ENCODE results near the gene MRPL2.

Gene MRPL2

GRCh38 chr6:43074847-43075669, 15.8 kb upstream of the MRPL2 start:
- Histone ChIP-seq H3K14ac (ENCODE audit: low read length) (no peak overlapping the region), H2BK12ac (ENCODE audit: low read length) (peak overlapping the region; percentile 80), H3K4me3 (ENCODE audit: low read length in 2 of 2) (peak overlapping the region in 1 of 2 donors; percentile 98), H3K18ac (ENCODE audit: low read length) (peak overlapping the region; percentile 53), H3K27ac (replicated peaks; ENCODE audit: low read length) (peak overlapping the region; percentile 37), H3K9me3 (replicated peaks in 1 of 2; ENCODE audit: control insufficient read depth in 2 of 2, insufficient read depth in 1 of 2, low read depth in 1 of 2, low read length in 2 of 2) (no peaks in the 10 kb centered on the region), H3K4me2 (ENCODE audit: insufficient read depth, low read length, poor library complexity, severe bottlenecking) (peak overlapping the region; percentile 41), H3K4me1 (ENCODE audit: control insufficient read depth in 2 of 2, insufficient read depth in 1 of 2, low read depth in 1 of 2, low read length in 2 of 2) (peaks cover 18 to 27% of the 10 kb centered on the region in 2 donors), H3K36me3 (replicated peaks in 1 of 2; ENCODE audit: control insufficient read depth in 2 of 2, insufficient read depth in 2 of 2, low read length in 2 of 2) (peaks cover 4 to 7% of the 10 kb centered on the region in 2 donors), H4K91ac (ENCODE audit: low read depth, low read length, poor library complexity) (no peak overlapping the region), H2AFZ (ENCODE audit: low read length) (peak overlapping the region; percentile 92), H4K8ac (ENCODE audit: low read depth, low read length) (no peak overlapping the region), H2AK5ac (ENCODE audit: low read depth, low read length) (peak overlapping the region; percentile 5), H3K4ac (ENCODE audit: low read length) (no peak overlapping the region), H3K9ac (ENCODE audit: low read depth, low read length, poor library complexity) (no peak overlapping the region), H3K27me3 (ENCODE audit: control insufficient read depth in 3 of 3, insufficient read depth in 3 of 3, low read depth in 1 of 3, low read length in 3 of 3) (no peaks in the 10 kb centered on the region), H2BK15ac (ENCODE audit: low read length) (peak overlapping the region; percentile 44), H2BK5ac (ENCODE audit: low read length) (no peak overlapping the region), H2BK120ac (ENCODE audit: low read depth, low read length) (peak overlapping the region; percentile 11), H3K79me1 (ENCODE audit: low read depth, low read length) (peaks cover 6% of the 10 kb centered on the region), H3K23ac (ENCODE audit: low read depth, low read length, poor library complexity) (no peak overlapping the region)
- DNase-seq (ENCODE audit: low spot score), result no peak
- WGBS, 2 donors (ENCODE audit: extremely low coverage in 2 of 2, insufficient read length in 2 of 2, insufficient replicate concordance in 1 of 2), result no CpG with 5 or more reads among the region's 6 CpGs

- no peak overlapping the region for H4K8ac ChIP-seq (ENCODE audit: low read depth, low read length)
- H3K36me3 ChIP-seq (replicated peaks in 1 of 2; ENCODE audit: control insufficient read depth in 2 of 2, insufficient read depth in 2 of 2, low read length in 2 of 2), result peaks cover 8 to 21% of the 10 kb centered on the region in 2 donors
- H3K14ac ChIP-seq (ENCODE audit: low read length), result no peak overlapping the region
- H3K4me3 ChIP-seq (ENCODE audit: low read length in 2 of 2), result no peak overlapping the region
- H3K27ac ChIP-seq (replicated peaks; ENCODE audit: low read length), result no peak overlapping the region
- H2BK5ac ChIP-seq (ENCODE audit: low read length), result no peak overlapping the region
- peak overlapping the region; percentile 18 for H2BK12ac ChIP-seq (ENCODE audit: low read length)
- no peak overlapping the region for H2BK15ac ChIP-seq (ENCODE audit: low read length)
- WGBS, 2 donors (ENCODE audit: extremely low coverage in 2 of 2, insufficient read length in 2 of 2, insufficient replicate concordance in 1 of 2), result no CpG with 5 or more reads among the region's 6 CpGs
- H3K9me3 ChIP-seq (replicated peaks in 1 of 2; ENCODE audit: control insufficient read depth in 2 of 2, insufficient read depth in 1 of 2, low read depth in 1 of 2, low read length in 2 of 2), result no peaks in the 10 kb centered on the region
- DNase-seq (ENCODE audit: low spot score), result no peak
- H3K4me2 ChIP-seq (ENCODE audit: insufficient read depth, low read length, poor library complexity, severe bottlenecking), result no peak overlapping the region
- peaks cover 4% of the 10 kb centered on the region for H3K79me1 ChIP-seq (ENCODE audit: low read depth, low read length)
- no peak overlapping the region for H4K91ac ChIP-seq (ENCODE audit: low read depth, low read length, poor library complexity)
- H3K27me3 ChIP-seq (ENCODE audit: control insufficient read depth in 3 of 3, insufficient read depth in 3 of 3, low read depth in 1 of 3, low read length in 3 of 3), result no peaks in the 10 kb centered on the region
- no peak overlapping the region for H2BK120ac ChIP-seq (ENCODE audit: low read depth, low read length)
- peaks cover 5 to 10% of the 10 kb centered on the region in 2 donors for H3K4me1 ChIP-seq (ENCODE audit: control insufficient read depth in 2 of 2, insufficient read depth in 1 of 2, low read depth in 1 of 2, low read length in 2 of 2)
- no peak overlapping the region for H3K18ac ChIP-seq (ENCODE audit: low read length)
- no peak overlapping the region for H3K23ac ChIP-seq (ENCODE audit: low read depth, low read length, poor library complexity)
- H3K4ac ChIP-seq (ENCODE audit: low read length), result no peak overlapping the region
- H3K9ac ChIP-seq (ENCODE audit: low read depth, low read length, poor library complexity), result no peak overlapping the region
- no peak overlapping the region for H2AFZ ChIP-seq (ENCODE audit: low read length)
- H2AK5ac ChIP-seq (ENCODE audit: low read depth, low read length), result no peak overlapping the region
Observed at GRCh38 chr6:43070028-43070632, 10.9 kb upstream of the MRPL2 start.

- H3K4me3 ChIP-seq (ENCODE audit: low read length in 2 of 2), result no peak overlapping the region
- no peaks in the 10 kb centered on the region for H3K9me3 ChIP-seq (replicated peaks in 1 of 2; ENCODE audit: control insufficient read depth in 2 of 2, insufficient read depth in 1 of 2, low read depth in 1 of 2, low read length in 2 of 2)
- no peak overlapping the region for H3K4ac ChIP-seq (ENCODE audit: low read length)
- WGBS, 2 donors (ENCODE audit: extremely low coverage in 2 of 2, insufficient read length in 2 of 2, insufficient replicate concordance in 1 of 2), result no CpG with 5 or more reads among the region's 12 CpGs
- no peak overlapping the region for H2BK5ac ChIP-seq (ENCODE audit: low read length)
- H2AK5ac ChIP-seq (ENCODE audit: low read depth, low read length), result no peak overlapping the region
- DNase-seq (ENCODE audit: low spot score), result no peak
- H4K91ac ChIP-seq (ENCODE audit: low read depth, low read length, poor library complexity), result no peak overlapping the region
- peaks cover 8% of the 10 kb centered on the region for H3K79me1 ChIP-seq (ENCODE audit: low read depth, low read length)
- H2AFZ ChIP-seq (ENCODE audit: low read length), result no peak overlapping the region
- H3K4me2 ChIP-seq (ENCODE audit: insufficient read depth, low read length, poor library complexity, severe bottlenecking), result no peak overlapping the region
- peaks cover 4 to 19% of the 10 kb centered on the region in 2 donors for H3K36me3 ChIP-seq (replicated peaks in 1 of 2; ENCODE audit: control insufficient read depth in 2 of 2, insufficient read depth in 2 of 2, low read length in 2 of 2)
- H3K27ac ChIP-seq (replicated peaks; ENCODE audit: low read length), result no peak overlapping the region
- no peak overlapping the region for H2BK12ac ChIP-seq (ENCODE audit: low read length)
- H2BK120ac ChIP-seq (ENCODE audit: low read depth, low read length), result no peak overlapping the region
- peak overlapping the region; percentile 14 for H3K9ac ChIP-seq (ENCODE audit: low read depth, low read length, poor library complexity)
- no peak overlapping the region for H3K18ac ChIP-seq (ENCODE audit: low read length)
- H3K27me3 ChIP-seq (ENCODE audit: control insufficient read depth in 3 of 3, insufficient read depth in 3 of 3, low read depth in 1 of 3, low read length in 3 of 3), result no peaks in the 10 kb centered on the region
- H2BK15ac ChIP-seq (ENCODE audit: low read length), result no peak overlapping the region
- H4K8ac ChIP-seq (ENCODE audit: low read depth, low read length), result no peak overlapping the region
- H3K23ac ChIP-seq (ENCODE audit: low read depth, low read length, poor library complexity), result no peak overlapping the region
- H3K14ac ChIP-seq (ENCODE audit: low read length), result no peak overlapping the region
- peaks cover 6 to 10% of the 10 kb centered on the region in 2 donors for H3K4me1 ChIP-seq (ENCODE audit: control insufficient read depth in 2 of 2, insufficient read depth in 1 of 2, low read depth in 1 of 2, low read length in 2 of 2)
Observed at GRCh38 chr6:43062818-43063217, 3.6 kb upstream of the MRPL2 start.

GRCh38 chr6:43061861-43062260, 2.6 kb upstream of the MRPL2 start:
- Histone ChIP-seq H3K36me3 (replicated peaks in 1 of 2; ENCODE audit: control insufficient read depth in 2 of 2, insufficient read depth in 2 of 2, low read length in 2 of 2) (peaks cover 4 to 24% of the 10 kb centered on the region in 2 donors), H2BK5ac (ENCODE audit: low read length) (no peak overlapping the region), H2BK15ac (ENCODE audit: low read length) (no peak overlapping the region), H3K4ac (ENCODE audit: low read length) (no peak overlapping the region), H3K27ac (replicated peaks; ENCODE audit: low read length) (no peak overlapping the region), H3K27me3 (ENCODE audit: control insufficient read depth in 3 of 3, insufficient read depth in 3 of 3, low read depth in 1 of 3, low read length in 3 of 3) (no peaks in the 10 kb centered on the region), H3K4me3 (ENCODE audit: low read length in 2 of 2) (no peak overlapping the region), H3K4me1 (ENCODE audit: control insufficient read depth in 2 of 2, insufficient read depth in 1 of 2, low read depth in 1 of 2, low read length in 2 of 2) (peaks cover 6 to 10% of the 10 kb centered on the region in 2 donors), H2AK5ac (ENCODE audit: low read depth, low read length) (no peak overlapping the region), H2AFZ (ENCODE audit: low read length) (no peak overlapping the region), H3K4me2 (ENCODE audit: insufficient read depth, low read length, poor library complexity, severe bottlenecking) (no peak overlapping the region), H3K18ac (ENCODE audit: low read length) (no peak overlapping the region), H3K9ac (ENCODE audit: low read depth, low read length, poor library complexity) (no peak overlapping the region), H3K14ac (ENCODE audit: low read length) (no peak overlapping the region), H2BK120ac (ENCODE audit: low read depth, low read length) (no peak overlapping the region), H4K91ac (ENCODE audit: low read depth, low read length, poor library complexity) (no peak overlapping the region), H3K9me3 (replicated peaks in 1 of 2; ENCODE audit: control insufficient read depth in 2 of 2, insufficient read depth in 1 of 2, low read depth in 1 of 2, low read length in 2 of 2) (no peaks in the 10 kb centered on the region), H3K23ac (ENCODE audit: low read depth, low read length, poor library complexity) (no peak overlapping the region), H3K79me1 (ENCODE audit: low read depth, low read length) (peaks cover 8% of the 10 kb centered on the region), H2BK12ac (ENCODE audit: low read length) (no peak overlapping the region), H4K8ac (ENCODE audit: low read depth, low read length) (no peak overlapping the region)
- WGBS, 2 donors (ENCODE audit: extremely low coverage in 2 of 2, insufficient read length in 2 of 2, insufficient replicate concordance in 1 of 2), result no CpG with 5 or more reads among the region's 2 CpGs
- DNase-seq (ENCODE audit: low spot score), result no peak

All from neuronal stem cell (in vitro differentiated cells).